ENCODE results near the gene ACBD6.

ACBD6 gene

DNA sequence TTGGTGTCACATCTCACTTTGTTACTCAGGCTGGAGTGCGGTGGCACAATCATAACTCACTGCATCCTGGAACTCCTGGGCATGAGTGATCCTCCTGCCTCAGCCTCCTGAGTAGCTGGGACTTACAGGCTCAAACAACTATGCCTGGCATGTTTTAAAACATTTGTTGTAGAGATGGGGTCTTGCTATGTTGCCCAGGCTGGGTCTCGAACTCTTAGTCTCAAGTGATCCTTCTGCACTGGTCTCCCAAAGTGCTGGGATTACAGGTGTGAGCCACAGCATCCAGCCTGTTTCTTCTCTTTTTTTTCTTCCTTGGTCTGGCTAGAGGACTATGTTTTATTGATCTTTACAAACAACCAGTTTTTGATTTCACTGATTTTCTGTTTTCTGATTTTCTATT is 207.7 kb downstream of the ACBD6 start:
- H3K36me3 ChIP-seq (ENCODE audit: control insufficient read depth, low read length), result no peaks in the 10 kb centered on the region
- no peak overlapping the region for H3K4me3 ChIP-seq (ENCODE audit: low read length)
- H3K79me2 ChIP-seq (ENCODE audit: control insufficient read depth, low read length), result no peaks in the 10 kb centered on the region
- no peak for TF ChIP-seq EZH2phosphoT487 (IDR thresholded peaks at IDR 0.05; ENCODE audit: borderline replicate concordance, low read length)
- TF ChIP-seq, protein P1, sequence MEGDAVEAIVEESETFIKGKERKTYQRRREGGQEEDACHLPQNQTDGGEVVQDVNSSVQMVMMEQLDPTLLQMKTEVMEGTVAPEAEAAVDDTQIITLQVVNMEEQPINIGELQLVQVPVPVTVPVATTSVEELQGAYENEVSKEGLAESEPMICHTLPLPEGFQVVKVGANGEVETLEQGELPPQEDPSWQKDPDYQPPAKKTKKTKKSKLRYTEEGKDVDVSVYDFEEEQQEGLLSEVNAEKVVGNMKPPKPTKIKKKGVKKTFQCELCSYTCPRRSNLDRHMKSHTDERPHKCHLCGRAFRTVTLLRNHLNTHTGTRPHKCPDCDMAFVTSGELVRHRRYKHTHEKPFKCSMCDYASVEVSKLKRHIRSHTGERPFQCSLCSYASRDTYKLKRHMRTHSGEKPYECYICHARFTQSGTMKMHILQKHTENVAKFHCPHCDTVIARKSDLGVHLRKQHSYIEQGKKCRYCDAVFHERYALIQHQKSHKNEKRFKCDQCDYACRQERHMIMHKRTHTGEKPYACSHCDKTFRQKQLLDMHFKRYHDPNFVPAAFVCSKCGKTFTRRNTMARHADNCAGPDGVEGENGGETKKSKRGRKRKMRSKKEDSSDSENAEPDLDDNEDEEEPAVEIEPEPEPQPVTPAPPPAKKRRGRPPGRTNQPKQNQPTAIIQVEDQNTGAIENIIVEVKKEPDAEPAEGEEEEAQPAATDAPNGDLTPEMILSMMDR (IDR thresholded peaks at IDR 0.05; ENCODE audit: low read depth, low read length, poor library complexity, severe bottlenecking), result no peak
- no peaks in the 10 kb centered on the region for H3K9me3 ChIP-seq (ENCODE audit: control insufficient read depth, insufficient read depth, low read length)
- H3F3A ChIP-seq (ENCODE audit: control insufficient read depth, insufficient read depth), result no peaks in the 10 kb centered on the region
- no peaks in the 10 kb centered on the region for H3K27me3 ChIP-seq (ENCODE audit: control insufficient read depth, low read length)
- peaks cover 2% of the 10 kb centered on the region; the same call in 1 of the 2 replicates for H3K4me1 ChIP-seq (ENCODE audit: control insufficient read depth, low read length)
- no peaks in the 10 kb centered on the region for H4K20me1 ChIP-seq (ENCODE audit: control insufficient read depth, insufficient read depth, low read depth, low read length)
- no peak overlapping the region for H3K27ac ChIP-seq (ENCODE audit: low read depth, low read length)
- H3K9me2 ChIP-seq (replicated peaks; ENCODE audit: control insufficient read depth, low read length), result no peaks in the 10 kb centered on the region
- H3K4me2 ChIP-seq (ENCODE audit: low read length), result no peak overlapping the region

DNA sequence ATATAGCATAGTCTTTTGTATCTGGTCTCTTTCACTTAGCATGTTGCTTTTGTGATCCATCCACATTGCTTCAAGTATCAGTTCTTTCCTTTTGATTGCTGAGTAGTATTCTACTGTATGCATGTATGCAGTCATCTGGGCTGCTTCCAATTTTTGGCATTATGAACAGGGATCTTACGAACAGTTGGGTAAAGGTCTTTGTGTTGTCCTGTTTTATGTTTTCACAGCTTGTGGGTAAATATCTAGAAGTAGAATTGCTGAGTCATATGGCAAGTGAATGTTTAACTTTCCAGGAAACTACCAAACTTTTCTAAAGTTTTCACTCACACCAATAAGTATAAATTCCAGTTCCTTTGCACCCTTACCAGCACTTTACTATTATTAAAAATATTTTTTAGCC is 211.4 kb downstream of the ACBD6 start:
- Histone ChIP-seq H3K4me1 (ENCODE audit: control insufficient read depth, low read length) (no peaks in the 10 kb centered on the region), H3K9me3 (ENCODE audit: control insufficient read depth, insufficient read depth, low read length) (no peaks in the 10 kb centered on the region), H4K20me1 (ENCODE audit: control insufficient read depth, insufficient read depth, low read depth, low read length) (no peaks in the 10 kb centered on the region; the same call in 1 of the 2 replicates), H3F3A (ENCODE audit: control insufficient read depth, insufficient read depth) (no peaks in the 10 kb centered on the region), H3K27me3 (ENCODE audit: control insufficient read depth, low read length) (no peaks in the 10 kb centered on the region), H3K4me3 (ENCODE audit: low read length) (no peak overlapping the region), H3K27ac (ENCODE audit: low read depth, low read length) (no peak overlapping the region), H3K4me2 (ENCODE audit: low read length) (no peak overlapping the region), H3K36me3 (ENCODE audit: control insufficient read depth, low read length) (peaks cover 15% of the 10 kb centered on the region), H3K9me2 (replicated peaks; ENCODE audit: control insufficient read depth, low read length) (no peaks in the 10 kb centered on the region), H3K79me2 (ENCODE audit: control insufficient read depth, low read length) (no peaks in the 10 kb centered on the region)
- TF ChIP-seq, protein P1 (IDR thresholded peaks at IDR 0.05; ENCODE audit: low read depth, low read length, poor library complexity, severe bottlenecking), result no peak

DNA sequence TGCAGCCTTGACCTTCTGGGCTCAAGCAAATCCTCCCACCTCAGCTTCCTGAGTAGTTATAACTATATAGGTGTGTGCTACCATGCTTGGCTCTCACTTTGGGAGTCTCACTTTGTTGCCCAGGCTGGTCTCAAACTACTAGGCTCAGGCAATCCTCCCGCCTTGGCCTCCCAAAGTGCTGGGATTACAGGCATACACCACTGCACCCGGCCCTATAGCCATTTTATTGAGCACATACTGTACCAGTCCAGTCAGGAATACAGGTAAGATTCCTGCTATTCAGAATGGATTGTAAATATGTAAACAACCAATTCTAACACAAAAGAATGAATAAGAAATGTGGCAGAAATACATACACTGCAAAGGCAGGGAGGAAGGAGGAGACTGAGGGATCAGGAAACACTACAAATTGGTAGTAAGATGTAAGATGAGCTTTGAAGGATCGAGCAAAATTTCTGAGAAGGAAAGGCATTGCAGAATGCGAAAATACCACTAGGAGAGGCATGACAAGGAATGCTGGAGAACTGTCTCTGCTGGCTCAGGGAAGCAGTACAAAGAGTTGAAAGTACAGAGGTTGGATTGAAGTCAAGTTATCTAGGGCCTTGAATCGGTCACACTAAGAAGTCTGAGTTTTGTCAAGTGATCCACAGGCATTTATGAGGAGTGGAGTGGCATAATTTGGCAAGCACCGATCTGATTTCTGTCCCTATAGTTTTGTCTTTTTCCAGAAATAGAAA is 211.9 kb downstream of the ACBD6 start:
- Histone ChIP-seq H3K4me1 (ENCODE audit: control insufficient read depth, low read length) (no peaks in the 10 kb centered on the region), H3K9me3 (ENCODE audit: control insufficient read depth, insufficient read depth, low read length) (no peaks in the 10 kb centered on the region), H3K4me3 (ENCODE audit: low read length) (no peak overlapping the region), H3K9me2 (replicated peaks; ENCODE audit: control insufficient read depth, low read length) (no peaks in the 10 kb centered on the region), H3K36me3 (ENCODE audit: control insufficient read depth, low read length) (peaks cover 15% of the 10 kb centered on the region), H3K4me2 (ENCODE audit: low read length) (no peak overlapping the region), H4K20me1 (ENCODE audit: control insufficient read depth, insufficient read depth, low read depth, low read length) (no peaks in the 10 kb centered on the region; the same call in 1 of the 2 replicates), H3K27ac (ENCODE audit: low read depth, low read length) (no peak overlapping the region), H3F3A (ENCODE audit: control insufficient read depth, insufficient read depth) (no peaks in the 10 kb centered on the region), H3K27me3 (ENCODE audit: control insufficient read depth, low read length) (no peaks in the 10 kb centered on the region), H3K79me2 (ENCODE audit: control insufficient read depth, low read length) (no peaks in the 10 kb centered on the region)
- no peak for TF ChIP-seq EZH2phosphoT487 (IDR thresholded peaks at IDR 0.05; ENCODE audit: borderline replicate concordance, low read length)
- TF ChIP-seq, protein P1 (IDR thresholded peaks at IDR 0.05; ENCODE audit: low read depth, low read length, poor library complexity, severe bottlenecking), result no peak

All from DOHH2 (cell line).